Right atrium auricular region (tissue), 2 donors: ENCODE results near the gene KIF11. TPM values are rescaled to one million over a fixed set of nuclear protein-coding genes. Genes with fewer than 3 reads are reported as not detected.

ENCODE experiments used
- DNase-seq: peaks from one replicate; pipeline ENCODE4 v3.0.0-alpha.2; 2019; ENCODE audit warnings: low spot score
- H3K27ac ChIP-seq, 2 donors: fragments of 200-600 bp; sonication (generic); 1 replicate in 1 of 2; 2 replicates in 1 of 2; pipeline ENCODE4 v1.5.1; 2016 to 2019
- H3K27me3 ChIP-seq, 2 donors: fragments of 200-600 bp; sonication (generic); one replicate each; pipeline versions ENCODE4 v1.5.1 to v1.6.0; 2017 to 2019
- H3K36me3 ChIP-seq: fragments of 200-600 bp; sonication (generic); one replicate; pipeline ENCODE4 v1.5.1; 2016
- H3K4me1 ChIP-seq, 2 donors: fragments of 200-600 bp; sonication (generic); one replicate each; pipeline versions ENCODE4 v1.5.1 to v1.6.0; 2017 to 2019
- H3K4me3 ChIP-seq, 2 donors: fragments of 200-600 bp; sonication (generic); 1 replicate in 1 of 2; 2 replicates in 1 of 2; pipeline ENCODE4 v1.5.1; 2017 to 2019; ENCODE audit warnings: mild to moderate bottlenecking in 1 of 2, moderate library complexity in 1 of 2
- H3K9me3 ChIP-seq, 2 donors: fragments of 200-600 bp; sonication (generic); one replicate each; pipeline ENCODE4 v1.5.1; 2019
- total RNA-seq, 2 donors: library from RNA; depleted of rRNA; stranded (reverse); fragments of >200 nt; gene quantifications; one replicate each; pipeline ENCODE4 v1.1.0, GENCODE V29; 2016
- TF ChIP-seq, protein P1 (sequence below), 2 donors: fragments of 200-600 bp; sonication (generic); IDR thresholded peaks; one replicate each; pipeline ENCODE4 v1.5.1; 2019; ENCODE audit warnings: antibody characterized with exemption in 2 of 2

KIF11 gene
- total RNA-seq, 2 donors from 2014 or later: 0.24 to 1.4 TPM

DNA sequence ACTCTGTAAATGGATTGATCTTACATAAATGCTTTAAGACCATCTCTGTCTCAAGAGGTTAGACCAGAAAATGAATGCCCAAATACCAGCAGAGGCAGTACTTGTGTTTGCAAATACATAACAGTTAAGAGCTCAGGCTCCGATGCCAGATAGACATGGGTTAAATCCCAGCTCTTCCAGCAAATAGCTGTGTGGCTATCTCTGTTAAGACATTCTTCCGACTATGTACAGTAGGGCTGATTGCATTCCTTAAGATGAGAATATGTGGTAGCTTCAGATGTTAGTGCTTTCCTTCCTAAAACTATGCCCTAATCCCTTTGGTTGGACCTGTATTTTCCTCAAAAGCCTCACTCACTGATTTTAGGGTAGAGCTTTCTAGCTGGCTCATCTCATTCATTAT is 21.3 kb upstream of the KIF11 start:
- no peaks in the 10 kb centered on the region for H3K27me3 ChIP-seq
- H3K36me3 ChIP-seq: no peaks in the 10 kb centered on the region
- H3K4me1 ChIP-seq: peaks cover 0 to 33% of the 10 kb centered on the region in 2 donors
- TF ChIP-seq, protein P1, sequence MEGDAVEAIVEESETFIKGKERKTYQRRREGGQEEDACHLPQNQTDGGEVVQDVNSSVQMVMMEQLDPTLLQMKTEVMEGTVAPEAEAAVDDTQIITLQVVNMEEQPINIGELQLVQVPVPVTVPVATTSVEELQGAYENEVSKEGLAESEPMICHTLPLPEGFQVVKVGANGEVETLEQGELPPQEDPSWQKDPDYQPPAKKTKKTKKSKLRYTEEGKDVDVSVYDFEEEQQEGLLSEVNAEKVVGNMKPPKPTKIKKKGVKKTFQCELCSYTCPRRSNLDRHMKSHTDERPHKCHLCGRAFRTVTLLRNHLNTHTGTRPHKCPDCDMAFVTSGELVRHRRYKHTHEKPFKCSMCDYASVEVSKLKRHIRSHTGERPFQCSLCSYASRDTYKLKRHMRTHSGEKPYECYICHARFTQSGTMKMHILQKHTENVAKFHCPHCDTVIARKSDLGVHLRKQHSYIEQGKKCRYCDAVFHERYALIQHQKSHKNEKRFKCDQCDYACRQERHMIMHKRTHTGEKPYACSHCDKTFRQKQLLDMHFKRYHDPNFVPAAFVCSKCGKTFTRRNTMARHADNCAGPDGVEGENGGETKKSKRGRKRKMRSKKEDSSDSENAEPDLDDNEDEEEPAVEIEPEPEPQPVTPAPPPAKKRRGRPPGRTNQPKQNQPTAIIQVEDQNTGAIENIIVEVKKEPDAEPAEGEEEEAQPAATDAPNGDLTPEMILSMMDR (IDR thresholded peaks at IDR 0.05): no peak
- H3K27ac ChIP-seq: no peak overlapping the region
- H3K9me3 ChIP-seq: no peaks in the 10 kb centered on the region
- no peak for DNase-seq
- H3K4me3 ChIP-seq: no peak overlapping the region

DNA sequence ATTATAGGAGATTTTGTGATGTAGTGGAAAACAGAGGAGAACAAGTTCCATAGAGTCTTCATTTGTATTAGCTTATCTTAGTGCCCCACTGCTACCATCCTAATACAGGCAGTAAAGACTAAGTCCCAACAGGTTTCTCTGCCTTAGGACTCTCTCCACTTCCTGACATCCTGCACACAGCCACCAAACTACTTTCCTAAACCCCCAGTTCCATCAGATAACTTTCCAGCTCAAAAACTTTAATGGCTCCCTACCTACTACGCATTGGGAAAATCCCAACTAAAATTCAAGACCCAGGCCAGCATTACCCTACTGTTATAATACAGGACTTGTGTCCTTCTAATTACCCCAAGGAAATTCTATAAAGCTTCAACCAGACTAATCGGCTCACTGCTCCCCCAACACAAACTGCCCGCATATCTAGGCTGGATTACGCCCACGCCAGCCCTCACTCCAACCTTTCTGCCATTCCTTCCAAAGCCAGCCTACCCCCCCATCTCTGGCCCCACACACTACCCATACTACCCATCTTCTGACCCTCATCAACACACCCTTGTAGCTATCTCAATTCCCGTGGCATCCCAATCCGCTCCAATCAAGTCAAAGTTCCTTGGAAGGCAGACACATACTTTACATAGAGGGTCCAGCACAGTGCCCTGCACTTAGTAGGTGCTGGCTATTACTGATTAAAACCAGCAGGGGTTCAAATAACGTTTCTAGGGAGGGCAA is 20.4 kb upstream of the KIF11 start:
- Histone ChIP-seq H3K27ac (peak overlapping the region; percentile 91 to 93), H3K9me3 (no peaks in the 10 kb centered on the region), H3K4me3 (peak overlapping the region; percentile 83 to 95), H3K4me1 (peaks cover 0 to 33% of the 10 kb centered on the region in 2 donors), H3K27me3 (no peaks in the 10 kb centered on the region), H3K36me3 (no peaks in the 10 kb centered on the region)
- DNase-seq: no peak
- TF ChIP-seq, protein P1 (IDR thresholded peaks at IDR 0.05): no peak

DNA sequence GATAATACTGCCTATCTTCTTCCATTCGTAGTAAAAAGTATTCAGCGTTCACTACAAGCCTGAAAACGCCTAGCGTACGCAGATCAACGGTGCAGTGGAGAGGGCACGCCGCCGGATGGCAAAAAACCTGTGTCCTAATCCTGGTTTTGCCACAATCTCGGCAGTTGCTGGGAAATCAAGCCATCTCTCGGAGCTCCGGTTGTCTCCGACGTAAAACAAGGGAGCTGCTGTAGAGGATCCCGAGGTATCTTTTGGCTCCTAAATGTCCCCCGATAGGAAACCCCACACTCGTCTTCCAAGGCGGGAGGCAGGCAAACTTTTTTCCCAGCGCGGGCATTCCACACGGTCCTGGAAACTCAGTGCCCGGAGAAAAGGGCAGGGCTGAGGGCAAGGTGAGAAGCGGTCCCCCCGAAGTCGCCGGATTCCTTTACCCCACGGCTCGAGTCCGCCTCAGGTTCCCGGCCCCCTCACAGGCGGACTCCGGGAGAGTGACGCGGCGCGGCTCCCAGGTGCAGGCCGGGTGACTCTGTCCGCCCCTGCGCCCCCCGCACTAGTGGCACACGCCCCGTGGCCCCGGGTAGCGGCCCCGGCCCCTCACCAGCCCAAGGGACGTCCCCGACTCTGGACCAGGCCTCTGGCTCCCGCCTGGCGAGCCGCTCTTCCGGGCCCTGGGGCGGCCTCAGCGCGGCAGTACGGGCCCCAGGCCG is 19.7 kb upstream of the KIF11 start:
- Histone ChIP-seq H3K27ac (peak overlapping the region; percentile 91 to 93), H3K36me3 (no peaks in the 10 kb centered on the region), H3K4me3 (peak overlapping the region; percentile 83 to 95), H3K27me3 (no peaks in the 10 kb centered on the region), H3K9me3 (no peaks in the 10 kb centered on the region), H3K4me1 (peaks cover 0 to 33% of the 10 kb centered on the region in 2 donors)
- no peak for DNase-seq
- TF ChIP-seq, protein P1 (IDR thresholded peaks at IDR 0.05): no peak

DNA sequence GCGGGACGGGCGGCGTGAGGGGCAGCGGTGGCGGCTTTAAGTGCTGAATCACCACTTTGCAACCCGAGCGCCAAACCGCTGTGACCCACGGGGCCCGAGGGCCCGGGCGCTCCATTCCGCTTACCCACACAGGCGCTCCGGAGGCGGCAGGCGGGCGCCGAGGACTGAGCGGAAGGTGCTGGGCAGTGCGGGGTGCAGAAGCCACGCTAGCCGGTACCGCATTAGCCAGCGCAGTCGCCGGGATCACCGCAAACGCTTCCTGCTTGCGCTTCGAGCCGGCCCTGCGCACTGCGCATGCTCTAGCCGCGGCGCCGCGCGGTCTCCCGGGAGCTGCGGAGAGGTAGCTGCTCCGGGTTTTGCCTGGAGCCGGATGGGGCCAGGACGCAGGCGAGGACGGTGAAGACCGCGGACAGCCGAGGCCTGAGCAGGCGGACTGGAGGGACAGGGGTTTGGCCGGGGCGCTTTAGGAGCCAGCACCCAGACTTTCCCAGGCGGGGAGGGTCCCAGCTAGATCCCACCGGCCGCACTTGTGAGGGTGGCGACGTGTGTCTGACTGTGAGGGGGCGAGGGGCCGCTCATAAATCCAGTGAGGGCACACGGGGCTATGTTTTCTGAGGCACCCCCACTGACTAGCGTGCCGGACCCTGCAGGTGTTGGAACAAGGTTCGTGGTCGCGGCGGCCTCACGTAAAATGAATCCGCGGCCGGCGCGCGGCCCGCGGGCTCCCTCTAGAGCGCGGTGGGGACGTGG is 19.0 kb upstream of the KIF11 start, which contains the start of gene IDE:
Gene IDE, minus strand, starts transcription at position 296 of the 750 bp plus-strand sequence. Its CDS starts 74 bp downstream, at position 222.
- DNase-seq: peak; percentile 86
- no peaks in the 10 kb centered on the region for H3K36me3 ChIP-seq
- H3K27ac ChIP-seq: peak within 1 kb of the TSS; percentile 91 to 93
- H3K27me3 ChIP-seq: no peaks in the 10 kb centered on the region
- H3K4me1 ChIP-seq: peaks cover 0 to 33% of the 10 kb centered on the region in 2 donors
- peak within 1 kb of the TSS; percentile 83 to 95 for H3K4me3 ChIP-seq
- TF ChIP-seq, protein P1 (IDR thresholded peaks at IDR 0.05): peak; percentile 61 to 89
- H3K9me3 ChIP-seq: no peaks in the 10 kb centered on the region

DNA sequence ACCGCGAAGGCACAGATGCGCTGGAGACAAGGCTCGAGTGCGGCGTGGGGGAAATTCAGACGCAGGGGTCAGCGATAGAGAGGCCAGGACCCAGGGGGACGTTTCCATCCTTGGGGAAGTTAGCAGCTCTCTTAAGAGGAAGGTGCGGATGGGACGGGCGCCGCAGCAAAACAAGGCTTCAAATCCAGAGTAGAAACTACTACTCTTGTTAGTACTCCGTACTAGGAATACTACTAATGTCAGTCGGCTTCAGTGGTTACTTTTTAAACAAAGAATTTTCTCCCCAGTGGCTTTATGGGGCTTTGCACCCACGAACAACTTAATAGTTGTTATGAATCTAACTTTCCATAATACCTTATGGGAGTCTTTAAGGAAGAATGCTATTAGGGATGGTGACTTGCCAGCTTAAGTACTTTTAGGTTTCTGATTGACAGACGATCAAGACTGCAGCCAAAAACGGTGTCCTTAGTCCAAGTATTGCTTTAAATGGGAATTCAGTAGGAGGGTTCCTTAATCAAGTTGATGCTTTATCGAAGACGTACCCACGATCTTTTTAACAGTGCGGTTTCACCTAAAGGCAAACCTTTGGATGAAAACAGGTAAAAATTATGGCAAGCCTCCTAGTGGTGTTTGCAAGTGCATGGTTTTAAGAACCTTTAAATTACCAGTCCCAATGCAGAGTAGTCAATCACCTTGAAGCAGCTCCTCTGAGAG is 18.2 kb upstream of the KIF11 start:
- no peak for DNase-seq
- TF ChIP-seq, protein P1 (IDR thresholded peaks at IDR 0.05): peak in 1 of 2 donors; percentile 27
- Histone ChIP-seq H3K4me1 (peaks cover 0 to 27% of the 10 kb centered on the region in 2 donors), H3K9me3 (no peaks in the 10 kb centered on the region), H3K36me3 (no peaks in the 10 kb centered on the region), H3K27me3 (no peaks in the 10 kb centered on the region), H3K27ac (peak overlapping the region; percentile 91 to 93), H3K4me3 (peak overlapping the region; percentile 83 to 95)
